ENCODE data around the gene CDC42EP4. TPM values are rescaled to one million over a fixed set of nuclear protein-coding genes. Genes with fewer than 3 reads are reported as not detected.

The CDC42EP4 gene
- total and polyA plus RNA-seq, 10 of the 15 experiments (the other 5 are each of a cell fraction or from before 2014, with no cell fraction given), result 0.05 to 7.1 (median 2.7) TPM

- peak; percentile 68; the same call in 1 of the 2 replicates for TF ChIP-seq CREB1 (IDR thresholded peaks at IDR 0.05; ENCODE audit: low read depth)
- no peak for TF ChIP-seq SIX5 (IDR thresholded peaks at IDR 0.05; ENCODE audit: low read depth, low read length, severe bottlenecking)
- TF ChIP-seq BACH1 (IDR thresholded peaks at IDR 0.05; ENCODE audit: borderline replicate concordance), result no peak
- TF ChIP-seq NFYB (IDR thresholded peaks at IDR 0.05; ENCODE audit: insufficient read depth, low read depth, low read length), result no peak
- TF ChIP-seq CHD2 (IDR thresholded peaks at IDR 0.05; ENCODE audit: borderline replicate concordance, low read depth, low read length), result no peak
- no peak for TF ChIP-seq ZZZ3 (IDR thresholded peaks at IDR 0.05; ENCODE audit: control insufficient read depth, insufficient read length, low read depth)
- no peak for TF ChIP-seq TCF7 (IDR thresholded peaks at IDR 0.05; ENCODE audit: borderline replicate concordance)
- TF ChIP-seq SMC3 (IDR thresholded peaks at IDR 0.05; ENCODE audit: borderline replicate concordance, low read length), result no peak
- TF ChIP-seq NKRF (conservative IDR thresholded peaks at IDR 0.05), result peak; percentile 46
- no peak for TF ChIP-seq PRDM15 (CRISPR knock-in tag; IDR thresholded peaks at IDR 0.05)
- no peak for TF ChIP-seq ZBTB33 (IDR thresholded peaks at IDR 0.05)
- no peak for TF ChIP-seq ESRRA (IDR thresholded peaks at IDR 0.05; ENCODE audit: low read length)
- no peak for TF ChIP-seq EED (IDR thresholded peaks at IDR 0.05; ENCODE audit: low read depth)
- peak; percentile 30; the same call in 1 of the 2 replicates for TF ChIP-seq ATF7 (IDR thresholded peaks at IDR 0.05; ENCODE audit: low read depth)
- no peak for TF ChIP-seq ZNF24 (IDR thresholded peaks at IDR 0.05)
- TF ChIP-seq ZBTB4 (CRISPR knock-in tag; IDR thresholded peaks at IDR 0.05), result no peak
Measured at GRCh38 chr17:73311781-73312641, at the start of gene CDC42EP4 (continued).

Measured in GM12878 (cell line).